Coronary artery (tissue), 2 donors: Measurements from ENCODE around the gene STPG3.
A peak's percentile ranks its signal among the peaks of the same experiment; 100 is the strongest.

ENCODE experiments used
- DNase-seq: peaks from one replicate; pipeline ENCODE4 v3.0.0-alpha.2; 2017; ENCODE audit warnings: low spot score
- H3K27ac ChIP-seq, 2 donors: fragments of 200-600 bp; sonication (generic); one replicate each; pipeline ENCODE4 v1.5.1; 2016 to 2019
- H3K4me3 ChIP-seq: fragments of 200-600 bp; sonication (generic); 2 replicates; pipeline ENCODE4 v1.5.1; 2016; ENCODE audit warnings: mild to moderate bottlenecking, moderate library complexity
- TF ChIP-seq, protein P1 (sequence below): fragments of 200-600 bp; sonication (generic); IDR thresholded peaks from one replicate; pipeline ENCODE4 v1.5.1; 2019; ENCODE audit warnings: antibody characterized with exemption

The STPG3 gene

DNA sequence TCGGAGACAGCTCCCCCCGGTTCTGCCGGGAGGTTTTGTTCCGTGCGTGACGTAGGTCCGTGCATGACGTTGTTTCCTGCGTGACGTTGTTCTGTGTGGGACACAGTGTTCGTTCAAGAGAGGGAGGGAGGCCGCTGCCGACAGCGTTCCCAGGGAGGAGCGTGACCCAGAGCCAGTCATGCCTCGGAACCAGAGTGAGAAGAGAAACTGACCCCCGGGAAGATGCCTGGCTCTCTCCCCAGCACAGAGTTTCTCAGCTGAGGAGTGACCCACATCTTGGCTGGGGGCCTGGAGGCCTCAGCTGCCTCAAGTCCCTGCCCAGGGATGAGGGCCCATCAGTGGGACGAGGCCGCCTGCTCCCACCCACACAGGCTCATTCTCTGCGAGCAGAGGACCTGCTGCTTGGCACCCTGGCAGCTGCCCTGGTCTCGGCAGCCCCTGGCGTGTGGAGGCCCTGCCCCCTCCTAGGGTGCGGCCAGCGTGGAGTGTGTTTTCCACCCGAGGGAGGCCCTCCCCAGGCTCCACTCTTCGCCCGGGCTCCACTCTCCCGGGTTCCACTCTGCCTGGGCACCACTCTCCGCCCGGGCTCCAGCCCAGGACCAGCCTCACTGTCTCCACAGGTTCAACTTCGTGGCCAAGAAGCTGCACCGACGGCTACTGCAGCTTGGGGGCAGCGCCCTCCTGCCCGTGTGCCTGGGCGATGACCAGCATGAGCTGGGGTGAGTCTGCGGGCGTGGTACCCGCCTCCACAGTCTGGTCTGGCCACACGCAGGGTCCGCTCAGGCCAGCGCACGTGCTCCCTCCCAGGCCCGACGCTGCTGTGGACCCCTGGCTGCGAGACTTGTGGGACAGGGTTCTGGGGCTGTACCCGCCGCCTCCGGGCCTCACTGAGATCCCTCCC is 37.7 kb upstream of the STPG3 start:
- no peak for DNase-seq
- Histone ChIP-seq H3K4me3 (no peak overlapping the region), H3K27ac (no peak overlapping the region)
- TF ChIP-seq, protein P1, sequence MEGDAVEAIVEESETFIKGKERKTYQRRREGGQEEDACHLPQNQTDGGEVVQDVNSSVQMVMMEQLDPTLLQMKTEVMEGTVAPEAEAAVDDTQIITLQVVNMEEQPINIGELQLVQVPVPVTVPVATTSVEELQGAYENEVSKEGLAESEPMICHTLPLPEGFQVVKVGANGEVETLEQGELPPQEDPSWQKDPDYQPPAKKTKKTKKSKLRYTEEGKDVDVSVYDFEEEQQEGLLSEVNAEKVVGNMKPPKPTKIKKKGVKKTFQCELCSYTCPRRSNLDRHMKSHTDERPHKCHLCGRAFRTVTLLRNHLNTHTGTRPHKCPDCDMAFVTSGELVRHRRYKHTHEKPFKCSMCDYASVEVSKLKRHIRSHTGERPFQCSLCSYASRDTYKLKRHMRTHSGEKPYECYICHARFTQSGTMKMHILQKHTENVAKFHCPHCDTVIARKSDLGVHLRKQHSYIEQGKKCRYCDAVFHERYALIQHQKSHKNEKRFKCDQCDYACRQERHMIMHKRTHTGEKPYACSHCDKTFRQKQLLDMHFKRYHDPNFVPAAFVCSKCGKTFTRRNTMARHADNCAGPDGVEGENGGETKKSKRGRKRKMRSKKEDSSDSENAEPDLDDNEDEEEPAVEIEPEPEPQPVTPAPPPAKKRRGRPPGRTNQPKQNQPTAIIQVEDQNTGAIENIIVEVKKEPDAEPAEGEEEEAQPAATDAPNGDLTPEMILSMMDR: no peak

DNA sequence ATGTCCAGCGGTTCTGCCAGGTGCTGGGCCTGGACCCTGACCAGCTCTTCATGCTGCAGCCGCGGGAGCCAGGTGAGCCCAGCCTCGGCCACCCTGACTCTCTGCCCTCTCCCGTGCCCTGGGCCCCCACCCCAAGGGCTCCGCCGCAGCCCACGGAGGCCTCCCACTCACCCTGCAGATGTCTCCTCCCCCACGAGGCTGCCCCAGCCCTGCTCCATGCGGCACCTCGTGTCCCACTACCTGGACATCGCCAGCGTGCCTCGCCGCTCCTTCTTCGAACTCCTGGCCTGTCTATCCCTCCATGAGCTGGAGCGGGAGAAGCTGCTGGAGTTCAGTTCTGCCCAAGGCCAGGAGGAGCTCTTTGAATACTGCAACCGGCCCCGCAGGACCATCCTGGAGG is 36.5 kb upstream of the STPG3 start:
- Histone ChIP-seq H3K4me3 (no peak overlapping the region), H3K27ac (no peak overlapping the region)
- no peak for DNase-seq
- TF ChIP-seq, protein P1: no peak

DNA sequence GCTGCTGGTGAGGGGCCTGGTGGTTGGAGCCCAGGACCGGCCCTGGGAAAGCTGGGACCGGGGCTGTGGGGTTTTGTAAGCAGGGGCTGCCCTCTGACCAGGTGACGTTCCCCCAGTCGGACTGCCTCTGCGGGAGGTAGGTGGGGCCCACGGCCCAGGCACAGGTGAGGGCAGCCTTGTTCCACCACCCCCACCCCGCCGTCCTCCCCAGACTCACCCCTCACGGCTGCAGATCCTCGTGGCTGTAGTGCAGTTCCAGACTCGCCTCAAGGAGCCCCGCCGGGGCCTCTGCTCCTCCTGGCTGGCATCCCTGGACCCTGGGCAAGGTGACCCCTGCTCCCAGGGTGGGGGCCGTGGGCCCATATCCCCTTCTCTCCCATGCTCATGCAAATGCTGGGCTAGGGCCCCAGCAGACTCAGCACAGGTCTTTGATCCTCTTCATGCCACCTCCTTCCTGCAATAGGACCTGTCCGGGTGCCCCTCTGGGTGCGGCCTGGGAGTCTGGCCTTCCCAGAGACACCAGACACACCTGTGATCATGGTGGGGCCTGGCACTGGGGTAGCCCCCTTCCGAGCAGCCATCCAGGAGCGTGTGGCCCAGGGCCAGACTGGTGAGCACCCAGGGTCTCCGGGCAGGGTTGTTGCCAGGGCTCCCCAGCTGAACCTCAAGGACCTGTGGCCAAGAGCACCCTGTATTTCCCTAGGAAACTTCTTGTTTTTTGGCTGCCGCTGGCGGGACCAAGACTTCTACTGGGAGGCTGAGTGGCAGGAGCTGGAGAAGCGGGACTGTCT is 35.7 kb upstream of the STPG3 start:
- Histone ChIP-seq H3K27ac (no peak overlapping the region), H3K4me3 (no peak overlapping the region)
- TF ChIP-seq, protein P1: no peak
- DNase-seq: no peak

DNA sequence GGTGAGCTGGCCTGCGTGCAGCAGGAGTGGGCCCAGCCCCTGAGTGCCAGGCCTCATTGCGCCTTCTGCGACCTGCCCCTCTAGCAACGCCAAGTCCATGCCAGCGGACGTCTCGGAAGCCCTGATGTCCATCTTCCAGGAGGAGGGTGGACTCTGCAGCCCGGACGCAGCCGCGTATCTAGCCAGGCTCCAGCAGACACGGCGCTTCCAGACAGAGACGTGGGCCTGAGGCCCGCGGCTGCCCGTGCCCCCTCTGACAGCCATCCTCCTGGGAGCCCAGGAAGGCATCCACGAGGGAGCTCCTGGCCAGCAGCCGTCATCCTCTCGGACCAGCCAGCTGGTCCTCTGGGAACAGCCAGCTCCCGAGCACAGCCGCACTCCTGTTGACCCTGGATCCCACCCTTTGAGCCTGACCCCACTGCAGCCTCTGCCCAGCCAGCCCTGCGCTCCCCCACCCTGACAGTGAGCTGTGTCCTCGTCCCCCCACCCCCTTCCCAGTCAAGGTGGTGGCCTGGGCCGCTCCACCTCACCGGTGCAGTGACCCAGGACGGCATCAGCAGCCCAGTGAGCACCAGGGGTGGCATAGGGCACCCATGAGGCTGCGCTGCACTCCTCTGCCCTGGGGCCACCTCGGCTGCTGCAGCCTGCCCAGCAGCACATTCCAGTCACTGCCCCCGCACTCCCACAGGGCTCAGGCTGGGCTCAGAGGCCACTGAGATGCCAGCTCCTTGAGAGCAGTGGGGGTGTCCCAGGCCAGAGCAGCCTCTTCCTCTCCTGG is 34.7 kb upstream of the STPG3 start:
- peak overlapping the region in 1 of 2 donors; percentile 38 for H3K27ac ChIP-seq

DNA sequence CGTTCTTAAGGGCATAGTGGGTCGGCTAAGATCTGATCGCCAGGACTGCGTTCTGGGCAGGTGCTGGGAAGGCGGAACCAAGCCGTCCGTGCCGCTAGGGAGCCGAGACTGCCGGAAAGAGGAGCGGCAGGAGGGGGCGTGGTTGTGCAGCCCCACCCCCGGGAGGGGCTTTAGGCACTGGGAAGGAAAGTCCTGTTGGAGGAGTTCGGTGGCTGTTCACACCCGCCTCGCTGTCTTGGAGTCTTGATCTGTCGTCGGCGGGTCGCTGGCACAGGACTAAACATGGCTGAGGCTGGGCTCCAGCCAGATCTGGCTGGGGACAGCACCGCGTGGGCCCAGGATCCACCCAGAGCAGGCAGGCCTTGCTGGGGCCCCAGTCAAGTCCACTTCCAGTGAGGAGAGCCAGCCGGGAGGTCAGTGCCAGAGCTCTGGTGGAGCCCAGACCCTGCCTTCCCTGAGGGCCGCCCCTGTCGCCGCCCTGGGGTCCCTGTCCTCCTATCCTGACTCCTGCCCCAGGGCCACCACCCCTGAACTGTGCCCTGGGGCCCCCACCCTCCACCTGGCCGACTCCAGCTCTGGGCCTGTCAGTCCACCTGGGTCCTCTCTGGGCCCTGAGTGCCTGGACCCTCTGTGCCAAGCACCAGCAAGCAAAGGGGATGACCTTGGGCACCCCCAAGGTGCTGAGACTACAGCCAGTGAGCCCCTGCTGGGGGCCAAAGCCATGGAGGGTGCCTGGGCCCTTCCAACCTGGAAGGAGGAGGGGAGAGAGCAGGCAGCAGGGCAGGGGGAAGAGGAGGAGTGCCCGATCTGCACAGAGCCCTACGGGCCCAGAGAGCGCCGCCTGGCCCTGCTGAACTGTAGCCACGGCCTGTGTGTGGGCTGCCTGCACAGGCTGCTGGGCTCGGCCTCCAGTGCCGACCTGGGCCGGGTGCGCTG is 33.5 kb upstream of the STPG3 start:
- TF ChIP-seq, protein P1: no peak
- H3K4me3 ChIP-seq: peak overlapping the region; percentile 50
- no peak for DNase-seq
- H3K27ac ChIP-seq: peak overlapping the region in 1 of 2 donors; percentile 38

More for the DNA sequence above, 34.7 kb upstream of the STPG3 start:
- no peak overlapping the region for H3K4me3 ChIP-seq
- no peak for DNase-seq
- TF ChIP-seq, protein P1: no peak

DNA sequence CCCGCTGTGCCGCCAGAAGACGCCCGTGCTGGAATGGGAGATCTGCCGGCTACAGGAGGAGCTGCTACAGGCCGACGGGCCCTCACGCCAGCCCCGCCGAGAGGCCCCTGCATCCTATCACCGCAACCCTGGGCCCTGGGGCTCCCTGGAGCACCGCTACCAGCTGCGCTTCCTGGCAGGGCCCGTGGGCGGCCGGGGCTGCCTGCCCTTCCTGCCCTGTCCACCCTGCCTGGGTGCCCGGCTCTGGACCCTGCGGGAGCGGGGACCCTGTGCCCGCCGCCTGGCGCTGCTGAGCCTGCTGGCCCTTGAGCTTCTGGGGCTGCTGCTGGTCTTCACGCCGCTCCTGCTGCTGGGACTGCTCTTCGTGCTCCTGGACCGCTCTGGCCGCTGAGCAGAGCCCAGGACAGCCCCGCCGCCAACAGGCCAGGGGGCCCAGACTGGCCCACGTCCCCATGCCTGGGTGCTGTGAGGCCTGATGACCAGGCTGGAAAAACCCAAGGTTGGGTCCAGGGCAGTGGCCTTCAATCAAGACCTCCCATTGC is 32.8 kb upstream of the STPG3 start:
- no peak for DNase-seq
- Histone ChIP-seq H3K4me3 (no peak overlapping the region), H3K27ac (no peak overlapping the region)
- TF ChIP-seq, protein P1: no peak
